Activated CD8-positive, alpha-beta memory T cell treated with anti-CD3 and anti-CD28 coated beads for 1 hour (primary cell): ENCODE data around the gene PRAC1.

ENCODE experiments used
- DNase-seq, 2 donors: peaks; one replicate each; pipeline ENCODE4 v3.0.0-alpha.2; 2020; ENCODE audit warnings: low read depth in 1 of 2; ENCODE audit errors: extremely low read depth in 1 of 2

Gene PRAC1

DNA sequence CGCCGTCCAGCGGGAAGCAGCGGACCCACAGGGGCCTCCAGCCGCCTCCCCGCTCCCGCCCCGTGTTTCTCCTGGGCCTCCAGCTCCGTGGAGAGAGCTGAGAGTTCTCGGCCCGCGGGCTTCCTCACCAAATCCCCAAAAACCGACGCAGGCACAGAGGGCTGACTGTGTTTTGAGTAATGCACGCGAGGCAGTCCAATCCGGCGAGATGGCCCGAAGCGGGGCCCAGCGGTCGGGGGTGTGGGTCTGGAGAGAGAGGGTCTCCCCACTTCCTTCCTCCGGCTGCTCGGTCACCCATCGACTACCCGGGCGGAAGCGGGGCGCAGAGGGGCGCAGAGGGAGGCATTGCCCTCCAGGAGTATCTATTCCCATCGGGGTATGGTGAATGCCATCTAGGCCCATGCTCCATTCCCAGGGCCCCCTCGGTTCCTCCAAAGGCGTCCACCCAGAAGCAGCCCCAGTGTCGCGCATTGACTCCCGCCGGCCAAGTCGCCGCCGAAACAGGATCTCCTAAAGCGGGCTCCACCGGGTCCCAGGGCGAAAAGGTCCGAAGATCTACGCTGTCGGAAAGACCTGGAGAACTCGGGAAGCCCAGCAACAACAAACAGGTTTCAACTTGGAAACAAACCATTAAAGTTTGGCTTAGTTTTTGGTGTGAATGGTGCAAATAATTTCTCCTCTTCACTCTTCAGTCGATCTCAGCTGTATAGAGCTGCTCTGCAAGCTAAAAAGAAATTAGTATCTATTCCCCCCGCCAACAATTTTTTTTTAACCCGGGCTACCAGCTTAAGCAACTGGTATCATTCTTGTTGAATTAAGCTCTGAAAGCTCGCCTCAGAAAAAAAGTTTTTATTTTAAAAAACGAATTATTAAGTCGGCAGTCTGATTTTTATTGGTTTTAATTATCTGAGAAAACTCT lies 25.4 kb upstream of the PRAC1 start:
- DNase-seq = no peak

DNA sequence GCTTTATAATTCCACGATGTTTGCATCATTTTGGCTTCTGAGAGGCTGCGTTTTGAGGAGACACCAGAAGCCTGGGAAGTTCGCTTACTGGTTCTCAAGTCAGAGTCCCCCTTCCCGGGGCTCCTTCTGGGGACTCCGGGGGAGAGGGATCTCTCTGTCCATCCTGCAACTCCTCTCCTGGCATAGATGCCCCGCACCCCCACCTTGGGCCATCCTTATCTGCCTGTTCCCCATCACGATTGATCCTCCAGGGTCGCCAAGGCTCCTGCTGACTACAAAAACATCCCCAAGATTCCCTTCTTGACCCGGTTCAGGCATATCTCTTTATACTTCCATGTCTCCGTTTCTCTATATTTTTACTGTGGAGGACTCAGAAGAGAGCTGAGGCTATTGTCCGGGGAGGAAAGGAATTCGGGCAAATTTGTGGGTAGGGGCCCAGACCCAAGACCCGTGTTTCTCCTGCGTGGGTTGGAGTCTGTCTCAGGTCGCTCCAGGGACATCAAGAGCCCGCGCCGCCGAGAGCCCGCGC lies 24.7 kb upstream of the PRAC1 start:
- DNase-seq = no peak

DNA sequence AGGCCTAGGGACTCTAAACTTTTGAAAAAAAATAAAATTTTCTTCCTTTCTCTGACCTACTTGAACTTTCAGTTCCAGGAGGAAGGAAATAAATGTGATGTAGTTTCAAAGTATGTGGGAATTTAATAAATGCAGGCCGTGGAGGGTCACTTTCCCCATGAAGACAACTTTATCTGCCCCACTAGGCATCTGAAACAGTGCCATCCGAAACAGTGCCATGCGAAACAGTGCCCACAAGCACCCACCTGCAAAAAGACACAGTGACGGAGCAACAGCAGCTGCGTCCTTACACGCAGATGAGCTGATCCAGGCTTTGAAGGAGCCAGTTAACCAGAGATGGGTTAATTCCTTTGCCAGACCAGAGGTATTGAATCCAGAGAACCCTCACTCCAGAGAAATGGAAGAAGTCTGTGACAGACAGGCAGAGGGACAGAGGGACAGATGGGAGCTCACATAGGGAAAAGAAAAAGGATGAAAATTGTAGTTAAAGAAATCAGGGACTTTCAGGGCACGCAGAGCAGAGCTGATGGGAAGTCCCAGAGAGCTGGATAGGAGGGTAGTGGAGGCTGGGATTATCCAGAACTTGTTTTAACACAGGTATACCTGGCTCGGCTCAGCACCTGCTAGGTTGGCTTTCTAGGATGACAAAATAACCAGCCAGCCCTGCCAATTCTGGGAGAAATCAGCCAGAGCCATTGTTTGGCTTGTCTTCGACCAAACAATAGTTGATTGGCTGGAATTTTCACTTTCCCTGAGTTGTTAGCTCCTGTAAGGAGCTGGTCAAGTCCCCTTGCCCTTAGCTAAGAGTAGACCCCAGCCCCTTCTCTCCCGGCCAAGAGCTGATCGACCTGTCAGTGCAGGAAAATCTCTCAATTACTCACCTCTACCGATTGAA lies 23.3 kb upstream of the PRAC1 start:
- DNase-seq = no peak

DNA sequence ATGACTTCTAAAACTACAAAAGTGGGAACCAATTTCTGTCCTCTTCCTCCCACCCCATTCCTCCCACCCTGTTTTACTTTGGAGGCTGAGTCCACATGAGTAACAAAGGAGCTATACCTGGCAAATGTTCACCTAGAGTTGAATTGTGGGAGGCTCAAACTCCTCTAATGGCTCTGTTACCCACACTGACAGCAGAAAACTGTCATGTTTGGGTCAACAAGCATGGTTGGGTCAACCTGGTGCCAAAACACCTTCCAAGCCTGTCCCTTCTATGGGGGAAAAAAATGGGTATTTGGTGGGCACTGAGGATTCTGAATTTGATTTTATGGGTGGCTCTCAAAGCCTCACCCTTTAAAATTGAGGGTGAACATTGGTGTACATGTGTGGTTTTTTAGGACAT lies 18.2 kb upstream of the PRAC1 start:
- DNase-seq = no peak

DNA sequence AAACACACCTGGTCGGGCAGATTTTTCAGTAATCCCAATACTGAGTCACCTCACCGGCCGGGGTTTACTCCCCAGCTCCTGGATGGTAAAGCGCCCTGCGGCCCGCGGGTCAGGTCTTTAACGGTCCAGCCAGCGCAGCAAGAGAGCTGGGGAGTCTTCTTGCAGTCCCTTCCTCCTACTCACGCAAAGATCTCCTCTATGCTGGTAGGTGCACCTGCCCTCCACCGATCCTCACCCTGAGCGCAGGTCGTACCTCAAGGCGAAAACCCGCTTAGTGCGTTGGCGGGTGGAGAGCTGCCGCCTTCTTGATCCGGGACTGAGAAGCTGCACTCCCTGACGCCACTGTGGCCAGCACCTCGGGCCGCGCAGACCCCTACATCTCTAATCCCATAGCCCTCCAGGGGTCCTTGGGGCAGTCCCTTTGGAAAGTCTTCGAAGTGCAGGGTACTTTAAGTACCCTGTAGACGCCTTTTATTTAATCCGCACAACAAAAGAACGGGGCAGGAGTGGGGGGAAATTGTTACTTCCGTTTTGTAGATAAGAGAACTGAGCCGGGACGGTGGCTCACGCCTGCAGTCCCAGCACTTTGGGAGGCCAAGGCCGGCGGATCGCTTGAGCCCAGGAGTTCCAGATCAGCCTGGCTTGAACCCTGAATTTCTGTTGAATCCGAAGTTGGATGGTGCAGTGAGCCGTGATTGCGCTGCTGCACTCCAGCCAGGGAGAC lies 16.6 kb upstream of the PRAC1 start:
- no peak for DNase-seq

DNA sequence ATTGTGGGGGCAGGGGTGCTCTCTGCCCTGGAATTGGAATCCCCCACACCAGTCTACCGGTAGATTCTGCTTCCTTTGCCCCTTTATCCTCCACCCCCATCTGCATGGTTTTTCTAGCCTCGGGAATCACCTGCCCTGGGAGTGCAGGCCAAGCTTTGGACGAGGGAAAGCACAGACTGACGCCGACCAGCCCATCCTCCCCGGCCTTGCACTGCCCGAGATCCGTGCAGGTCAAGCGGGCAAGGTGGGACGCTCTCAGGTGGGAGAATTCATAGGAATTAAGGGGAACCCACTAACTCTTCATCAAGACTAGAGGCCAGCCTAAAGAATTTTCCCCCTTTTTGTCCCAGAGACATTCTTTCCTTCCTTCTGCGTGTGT lies 16.1 kb upstream of the PRAC1 start:
- no peak for DNase-seq

DNA sequence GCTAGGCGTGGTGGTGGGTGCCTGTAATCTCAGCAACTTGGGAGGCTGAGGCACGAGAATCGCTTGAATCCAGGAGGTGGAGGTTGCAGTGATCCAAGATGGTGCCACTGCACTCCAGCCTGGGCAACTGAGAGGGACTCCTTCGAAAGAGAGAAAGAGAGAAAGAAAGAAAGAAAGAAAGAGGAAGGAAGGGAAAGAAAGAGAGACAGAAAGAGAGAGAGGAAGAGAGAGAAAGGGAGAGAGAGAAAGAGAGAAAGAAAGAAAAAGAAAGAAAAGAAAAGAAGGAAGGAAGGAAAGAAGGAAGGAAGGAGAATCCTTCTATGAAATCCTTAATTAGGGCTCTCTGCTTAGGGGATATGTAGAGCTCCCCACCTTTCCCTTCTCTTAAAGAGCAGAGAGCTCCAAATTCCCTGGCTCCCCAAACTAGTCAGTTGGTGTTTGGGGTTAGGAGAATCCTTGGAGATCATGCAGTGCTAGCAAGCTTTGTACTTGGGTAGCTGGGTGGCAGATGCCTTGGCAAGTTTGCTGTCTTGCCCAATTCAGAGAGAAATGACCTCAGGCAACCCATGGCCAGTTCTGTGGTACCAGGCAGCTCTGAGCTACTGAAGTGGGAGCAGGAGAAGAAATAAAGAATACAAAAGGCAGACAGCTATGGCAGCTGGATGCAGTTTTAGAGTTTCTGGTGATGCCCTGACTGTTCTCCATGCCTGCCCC lies 15.2 kb upstream of the PRAC1 start:
- no peak for DNase-seq

DNA sequence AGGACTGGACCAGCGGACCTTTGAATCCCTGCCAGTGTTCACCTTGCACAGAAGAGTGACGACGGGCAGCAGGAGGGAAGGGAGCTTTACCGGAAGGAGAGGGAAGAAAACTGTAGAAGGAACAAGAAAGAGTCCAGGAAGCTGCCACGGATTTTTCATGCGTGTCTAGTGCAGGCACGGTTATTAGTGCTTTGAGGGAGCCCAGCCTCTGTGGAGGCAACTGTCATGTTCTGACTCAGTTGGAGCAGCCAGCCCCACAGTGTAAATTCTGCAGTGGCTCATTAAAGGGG lies 12.7 kb upstream of the PRAC1 start:
- no peak for DNase-seq

DNA sequence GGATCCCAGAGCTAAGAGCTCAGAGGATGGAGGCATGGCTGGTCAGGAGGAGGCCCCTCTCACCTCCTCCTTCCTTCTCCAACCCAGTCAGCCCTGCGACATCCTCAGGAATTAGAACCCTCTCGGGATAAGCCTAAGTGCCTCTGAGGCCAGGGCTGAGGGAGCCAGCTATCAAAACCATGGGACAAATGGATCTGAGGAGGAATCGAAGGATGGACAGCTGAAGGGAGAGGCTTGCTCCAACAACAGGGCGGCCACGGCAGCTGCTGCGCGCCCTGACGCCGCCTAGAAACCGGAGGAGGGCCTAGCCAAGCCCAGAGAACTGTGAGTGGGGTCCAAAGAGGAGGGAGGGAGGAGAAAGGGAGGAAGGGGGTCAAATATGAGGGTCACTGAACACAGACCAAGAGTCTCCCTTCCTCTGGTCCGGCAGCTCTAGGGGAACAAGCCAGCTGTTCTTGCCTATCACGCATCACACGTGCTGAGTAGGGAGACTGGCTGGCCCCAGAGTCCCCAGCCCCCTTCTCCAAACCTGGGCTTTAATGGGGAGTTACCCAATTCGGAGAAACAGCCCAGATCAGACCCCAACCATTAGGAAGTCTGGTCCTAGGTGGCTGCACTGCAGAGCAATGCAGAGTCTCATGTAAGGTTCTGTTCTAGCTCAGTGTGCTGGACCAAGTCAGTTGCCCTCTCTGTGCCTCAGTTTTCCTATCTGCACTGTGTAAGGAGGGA lies 12.2 kb upstream of the PRAC1 start:
- no peak for DNase-seq

DNA sequence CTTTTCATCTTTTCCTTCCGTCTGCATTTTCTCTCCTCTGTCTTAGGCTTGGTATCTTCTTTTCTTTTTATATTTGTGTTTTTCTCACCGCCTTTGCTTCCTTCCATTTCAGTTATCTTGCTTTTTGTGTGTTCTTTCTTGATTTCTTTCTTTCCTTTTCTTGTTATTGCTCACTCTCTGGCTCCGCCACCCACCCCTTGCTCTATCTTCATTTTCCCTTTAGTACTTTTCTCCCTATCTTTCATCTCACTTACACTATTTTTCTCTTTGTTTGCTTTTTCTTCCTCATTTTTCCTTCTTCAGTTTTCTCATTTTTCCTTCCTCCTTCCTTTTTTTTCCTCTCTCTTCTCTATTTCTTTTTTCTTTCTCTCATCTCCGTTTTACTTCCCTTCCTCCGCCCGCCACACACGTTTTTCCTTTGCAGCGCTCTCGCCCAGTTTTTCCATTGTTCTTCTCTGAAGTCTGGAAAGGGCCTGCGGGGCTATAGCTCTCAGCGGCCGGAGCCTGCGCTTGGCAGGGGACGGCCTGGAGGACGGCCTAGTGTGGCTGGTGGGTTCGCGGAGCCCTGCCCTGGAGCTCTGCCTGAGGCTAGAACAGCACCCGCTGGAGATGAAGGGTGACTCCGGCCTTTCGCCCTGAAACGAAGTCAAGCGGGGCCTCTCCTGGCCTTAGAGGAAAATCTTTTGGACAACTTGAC lies 11.5 kb upstream of the PRAC1 start:
- no peak for DNase-seq

DNA sequence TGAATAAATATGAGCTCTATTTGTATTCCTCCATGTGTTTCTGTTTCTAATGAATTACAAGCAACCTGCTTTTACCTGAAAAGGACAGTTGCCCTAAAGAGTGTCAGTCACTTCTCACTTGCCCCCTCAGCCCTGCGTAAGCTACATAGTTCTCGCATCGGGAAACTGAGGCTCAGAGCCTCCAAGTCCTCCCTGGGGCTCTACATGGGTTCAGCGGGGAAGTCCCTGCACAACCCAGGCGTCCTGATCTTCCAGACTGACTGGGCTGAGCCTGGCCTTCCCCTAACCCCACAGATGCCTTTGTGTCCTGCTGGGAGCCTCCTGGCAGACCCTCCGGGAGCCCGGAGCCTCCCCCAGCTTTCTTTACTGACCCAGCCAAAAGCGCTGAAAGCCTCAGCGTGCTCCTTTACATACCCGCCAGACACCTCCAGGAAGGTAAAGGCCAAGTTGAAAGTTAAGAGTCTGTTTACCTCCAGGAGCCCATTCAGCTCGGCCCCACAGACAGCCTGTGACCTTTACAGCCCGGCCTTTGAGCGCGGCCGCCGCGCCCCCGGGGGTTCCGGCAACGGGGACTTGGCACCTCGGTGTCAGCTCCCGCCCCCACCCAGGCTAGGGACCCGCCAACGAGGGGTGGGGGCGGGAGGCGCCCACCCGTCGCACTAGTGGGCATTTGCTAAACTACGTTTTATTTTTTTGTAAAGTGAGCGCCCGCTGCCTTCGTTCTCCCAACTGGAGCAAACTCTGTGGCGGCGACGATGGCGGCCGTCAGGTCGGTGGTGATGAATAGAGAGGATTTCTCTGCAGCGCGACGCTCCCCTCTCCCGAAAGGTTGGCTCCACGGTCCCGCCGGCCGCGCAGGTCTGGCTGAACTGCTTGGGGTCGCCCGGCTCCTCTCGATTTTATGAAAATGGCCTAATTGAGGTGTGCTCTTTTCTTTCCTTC lies 10.6 kb upstream of the PRAC1 start:
- no peak for DNase-seq

DNA sequence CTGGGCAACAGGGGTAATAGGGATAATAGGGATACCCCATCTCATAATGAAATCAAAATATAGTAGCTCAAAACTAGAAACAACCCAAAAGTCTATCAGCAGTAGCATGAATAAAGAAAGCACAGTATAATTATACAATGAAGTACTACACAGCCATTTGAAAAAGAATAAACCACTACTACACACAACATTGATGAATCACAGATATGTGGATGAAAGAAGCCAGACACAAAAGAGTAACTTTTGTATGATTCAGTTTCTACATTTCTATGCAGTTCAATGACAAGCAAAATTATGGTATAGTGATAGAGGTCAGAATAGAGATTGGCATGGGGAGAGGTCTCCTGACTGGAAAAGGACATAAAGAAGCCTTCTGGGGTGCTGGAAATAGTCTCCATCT lies 9.0 kb upstream of the PRAC1 start:
- DNase-seq = no peak

DNA sequence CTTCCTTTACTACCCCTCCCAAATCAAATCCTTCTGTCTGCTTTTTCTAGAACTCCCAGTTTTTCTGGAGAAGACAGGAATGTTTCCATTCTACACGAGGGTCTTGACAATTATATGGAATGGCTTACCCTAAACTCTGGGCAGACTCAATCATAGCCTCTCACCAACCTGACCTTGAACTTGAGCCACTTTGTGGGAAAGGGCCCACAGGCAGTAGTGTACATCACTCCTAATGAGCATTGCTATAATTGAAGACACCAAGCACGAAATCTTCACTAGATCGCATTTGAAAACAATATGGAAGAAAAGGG lies 7.9 kb upstream of the PRAC1 start:
- DNase-seq = no peak

DNA sequence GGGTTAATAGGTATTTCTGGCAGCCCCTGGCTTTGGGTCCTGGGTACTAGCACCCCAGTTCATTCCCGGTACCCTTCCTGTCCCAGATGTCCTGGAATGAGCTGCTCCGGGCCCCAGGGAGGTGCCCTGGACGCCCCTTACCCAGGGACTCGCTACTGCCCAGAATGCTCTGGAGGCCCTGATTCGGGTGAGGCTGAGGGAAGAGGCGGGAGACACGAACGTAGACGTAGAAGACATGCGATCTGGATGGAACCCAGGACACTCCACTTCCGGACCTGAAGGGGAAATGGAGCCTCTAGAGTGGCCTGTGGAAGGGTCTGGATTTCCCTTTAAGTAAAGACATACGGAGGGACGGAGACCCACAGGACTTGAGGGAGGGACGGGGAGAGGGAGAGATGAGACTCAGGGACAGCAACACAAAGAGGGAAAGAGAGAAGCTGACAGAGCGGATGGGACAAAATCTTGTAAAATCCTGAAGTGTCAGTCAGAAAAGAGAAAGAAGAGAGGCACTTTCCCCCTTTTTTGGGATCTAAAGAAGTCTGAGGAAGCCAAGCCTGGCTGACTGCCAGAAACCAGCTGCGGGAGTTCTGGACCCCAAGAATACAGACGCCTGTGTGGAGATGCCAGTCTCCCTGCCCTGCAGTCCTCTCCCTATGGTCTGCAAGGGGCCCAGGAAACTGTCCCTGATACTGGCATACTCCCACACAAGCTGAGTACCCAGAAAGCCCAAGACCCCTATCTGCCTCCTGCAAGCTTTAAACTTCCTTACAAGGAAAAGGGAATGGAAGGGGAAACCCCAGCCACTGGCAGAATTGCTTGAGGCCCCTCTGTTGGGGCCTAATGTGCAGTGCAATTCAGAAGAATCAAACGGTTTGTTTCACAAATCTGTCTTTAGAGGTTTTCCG lies 7.3 kb upstream of the PRAC1 start:
- no peak for DNase-seq

DNA sequence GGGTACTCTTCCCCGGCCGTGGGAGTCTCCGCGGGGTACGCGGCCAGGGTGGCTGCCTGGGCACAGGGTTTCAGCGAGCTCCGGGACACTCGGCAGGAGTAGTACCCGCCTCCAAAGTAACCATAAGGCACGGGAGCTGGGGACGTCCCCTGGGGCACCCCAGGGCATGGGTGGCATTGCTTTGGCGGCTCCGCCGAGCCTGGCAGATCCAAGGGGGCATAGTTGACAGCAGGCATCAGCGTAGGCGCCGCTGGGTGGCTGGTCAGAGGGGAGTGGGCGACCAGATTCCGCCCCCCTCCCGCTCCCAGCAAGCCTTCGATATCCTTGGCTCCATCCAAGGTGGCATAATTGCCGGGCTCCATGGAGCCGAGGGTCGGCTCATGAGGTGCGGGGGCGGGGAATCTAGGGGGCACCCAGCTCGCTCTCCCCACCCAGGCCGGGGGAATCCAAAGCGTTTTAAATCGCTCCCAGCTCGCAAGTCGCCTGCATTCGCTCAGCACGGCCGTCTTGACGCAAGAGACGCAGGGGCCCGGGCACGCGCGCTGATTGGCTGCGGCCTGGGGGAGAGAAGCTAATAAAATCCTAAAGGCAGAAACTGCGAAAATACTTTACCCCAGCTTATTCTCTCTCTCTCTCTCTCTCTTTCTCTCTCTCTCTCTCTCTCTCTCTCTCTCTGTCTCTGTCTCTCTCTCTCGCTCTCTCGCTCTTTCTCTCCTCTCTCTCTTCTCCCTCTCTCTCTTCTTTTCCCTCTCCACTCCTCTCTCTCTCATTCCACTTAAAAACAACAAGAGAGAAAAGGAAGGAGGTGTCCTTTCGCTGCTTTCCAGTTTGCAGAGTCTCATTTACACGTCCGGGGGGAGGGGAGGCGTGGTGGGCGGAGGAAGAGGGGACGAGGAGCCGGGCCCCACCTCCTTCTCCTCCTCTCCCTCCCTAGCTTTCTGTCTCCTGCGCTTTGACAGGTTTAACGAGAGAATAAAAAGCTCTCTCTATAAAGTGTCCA lies 6.2 kb upstream of the PRAC1 start, which contains the start of gene HOXB13:
Gene HOXB13 (minus strand): TSS at position 519 of the 1,000 bp plus-strand sequence. CDS start 157 bp downstream, at position 362.
- DNase-seq = no peak
